ENCODE data around the gene GABRR2.
"Not testable (repeated sequence)": the region's sequence is repeated elsewhere in the genome, so short reads cannot be mapped to it uniquely, and the experiment has no call there.

Gene GABRR2

DNA sequence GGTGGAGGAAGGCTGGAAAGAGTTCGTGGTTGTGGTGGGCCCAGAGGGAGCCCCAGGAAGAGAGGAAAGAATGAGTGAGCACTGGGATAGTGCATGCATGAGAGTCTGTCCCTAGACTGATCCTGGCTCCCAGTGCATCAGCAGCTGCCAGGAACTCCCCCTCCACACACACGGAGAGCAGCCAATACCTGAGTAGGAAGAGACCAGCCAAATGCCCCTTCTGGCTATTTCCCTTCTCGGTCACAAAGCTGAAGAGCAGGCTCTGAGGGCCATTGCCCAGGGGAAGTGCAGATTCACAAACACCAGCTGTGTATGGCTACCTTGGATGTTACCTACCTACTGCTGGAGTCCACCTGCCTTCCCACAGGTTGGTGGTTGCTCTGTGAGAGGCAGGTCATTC, 45.1 kb downstream of the GABRR2 start:
- no peak overlapping the region for H3K27ac ChIP-seq
- no peak overlapping the region for H3K4me3 ChIP-seq

DNA sequence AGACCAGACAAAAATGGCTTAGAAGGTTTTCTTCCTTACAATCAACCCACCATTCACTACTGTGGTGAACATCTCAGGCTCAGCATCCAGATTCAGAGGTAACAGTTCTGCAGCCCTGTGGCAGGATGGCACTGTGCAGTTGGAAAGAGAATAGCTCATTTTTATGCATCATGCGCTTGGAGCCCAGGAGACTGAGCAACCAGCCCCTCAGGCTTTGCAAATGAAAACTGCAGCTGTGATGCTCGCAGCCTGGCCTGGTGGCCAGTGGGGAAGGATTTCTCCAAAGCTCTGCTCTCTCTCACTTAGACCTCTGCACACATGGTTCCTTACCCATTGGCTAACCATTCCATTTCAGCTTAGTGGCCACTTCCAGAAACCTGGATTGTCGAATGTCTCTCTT, 45.8 kb downstream of the GABRR2 start:
- Histone ChIP-seq H3K4me3 (no peak overlapping the region), H3K27ac (no peak overlapping the region)

DNA sequence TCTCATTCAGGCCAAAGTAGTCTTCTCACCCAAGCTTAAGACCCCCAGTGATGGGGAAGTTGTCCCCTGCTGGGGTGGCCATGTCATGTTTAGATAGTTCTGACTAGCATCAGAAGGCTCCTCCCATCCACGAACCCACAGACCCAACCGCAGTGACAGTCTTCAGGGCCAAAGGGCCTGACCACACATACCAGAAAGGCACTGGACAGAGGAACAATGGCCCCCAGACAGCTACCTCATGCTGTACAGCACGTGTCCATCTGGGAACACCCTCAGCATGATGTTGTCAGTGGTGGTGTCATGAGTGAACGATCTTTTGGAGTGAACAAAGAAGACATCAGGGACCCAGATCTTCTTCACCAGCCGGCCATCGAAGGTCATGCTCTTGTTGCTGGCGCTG, 46.3 kb downstream of the GABRR2 start:
- no peak overlapping the region for H3K27ac ChIP-seq
- no peak overlapping the region for H3K4me3 ChIP-seq

DNA sequence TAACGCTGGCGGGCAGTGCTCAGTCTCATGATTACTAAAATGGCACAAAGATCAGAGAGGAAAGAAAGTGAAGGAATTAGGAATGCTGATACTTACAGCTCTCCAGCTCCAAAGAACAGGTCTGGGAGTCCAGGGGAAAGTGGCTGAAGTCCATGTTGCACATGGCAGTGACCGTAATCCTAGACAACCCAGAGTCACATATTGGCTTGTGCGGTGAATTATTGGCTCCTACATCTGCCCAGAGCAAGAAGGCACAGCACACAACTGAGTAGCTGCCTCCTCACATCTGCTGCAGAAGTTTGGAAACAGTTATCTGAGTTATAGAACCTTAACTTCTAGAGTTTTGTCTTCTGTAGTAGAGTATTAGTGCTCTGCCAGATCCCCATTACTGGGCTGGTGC, 47.2 kb downstream of the GABRR2 start:
- H3K27ac ChIP-seq, result no peak overlapping the region
- H3K4me3 ChIP-seq, result no peak overlapping the region

DNA sequence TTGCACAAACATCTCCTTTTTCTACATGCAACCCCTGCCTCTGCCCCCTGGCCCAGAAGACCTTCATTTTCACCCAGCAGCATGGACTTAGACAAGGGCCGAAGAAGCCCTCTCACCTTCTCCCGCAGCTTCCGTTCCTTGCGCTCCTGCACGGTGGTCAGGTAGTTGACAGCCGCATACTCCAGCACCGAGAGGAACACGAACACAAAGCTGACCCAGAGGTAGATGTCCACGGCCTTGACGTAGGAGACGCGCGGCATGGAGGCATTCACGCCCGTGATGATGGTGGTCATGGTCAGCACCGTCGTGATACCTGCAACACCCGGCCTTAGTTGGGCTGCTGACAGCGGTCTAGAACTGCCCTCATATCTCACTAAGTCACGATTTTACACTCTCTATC, 50.8 kb downstream of the GABRR2 start:
- Histone ChIP-seq H3K27ac (no peak overlapping the region), H3K4me3 (no peak overlapping the region)

DNA sequence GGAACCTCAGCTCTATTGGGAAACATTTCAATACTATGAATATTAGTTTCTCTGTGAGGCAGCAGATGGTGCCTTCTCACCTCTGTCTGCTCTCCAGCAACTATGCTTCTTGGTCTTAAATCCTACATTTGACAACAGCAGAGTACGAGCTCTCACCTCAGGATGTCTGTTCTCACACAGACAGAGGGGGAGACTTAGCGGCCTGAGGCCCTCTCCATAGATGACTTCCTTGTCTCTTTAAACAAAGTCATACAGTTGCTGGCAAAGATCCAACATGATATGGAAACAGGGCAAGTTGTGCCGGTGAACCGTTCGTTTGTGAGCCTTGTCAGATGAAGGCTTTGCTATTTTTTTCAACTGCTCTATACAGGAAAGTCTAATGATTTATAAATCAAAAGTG, 54.3 kb downstream of the GABRR2 start:
- Histone ChIP-seq H3K4me3 (no peak overlapping the region), H3K27ac (no peak overlapping the region)

- H3K4me3 ChIP-seq, result no peak overlapping the region
- H3K27ac ChIP-seq, result no peak overlapping the region
These were observed 54.8 kb downstream of the GABRR2 start for GRCh38 chr6:89260310-89260709.

GRCh38 chr6:89258912-89259311, 56.2 kb downstream of the GABRR2 start:
- H3K4me3 ChIP-seq, result no peak overlapping the region
- no peak overlapping the region for H3K27ac ChIP-seq

DNA sequence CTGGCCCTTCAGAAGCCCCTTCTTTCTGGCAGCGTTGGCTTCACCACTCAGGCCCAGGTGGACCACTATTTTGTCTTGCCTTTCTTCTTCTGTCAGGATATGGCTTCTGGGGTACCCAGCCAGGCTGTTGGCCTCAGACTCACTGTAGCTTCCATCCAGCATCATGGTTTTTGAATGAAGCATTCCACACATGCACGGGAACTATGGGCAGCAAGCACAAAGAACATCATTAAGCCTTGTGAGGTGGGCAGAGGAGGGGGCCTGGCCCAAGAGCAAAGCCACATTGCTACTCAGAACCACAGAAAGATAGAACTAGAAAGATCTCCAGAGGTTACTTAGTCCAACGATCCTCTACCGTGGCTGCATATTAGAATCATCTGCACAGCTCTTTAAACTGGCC, 57.3 kb downstream of the GABRR2 start:
- no peak overlapping the region for H3K27ac ChIP-seq
- H3K4me3 ChIP-seq, result no peak overlapping the region

GRCh38 chr6:89257346-89257745, 57.8 kb downstream of the GABRR2 start:
- Histone ChIP-seq H3K4me3 (no peak overlapping the region), H3K27ac (no peak overlapping the region)

DNA sequence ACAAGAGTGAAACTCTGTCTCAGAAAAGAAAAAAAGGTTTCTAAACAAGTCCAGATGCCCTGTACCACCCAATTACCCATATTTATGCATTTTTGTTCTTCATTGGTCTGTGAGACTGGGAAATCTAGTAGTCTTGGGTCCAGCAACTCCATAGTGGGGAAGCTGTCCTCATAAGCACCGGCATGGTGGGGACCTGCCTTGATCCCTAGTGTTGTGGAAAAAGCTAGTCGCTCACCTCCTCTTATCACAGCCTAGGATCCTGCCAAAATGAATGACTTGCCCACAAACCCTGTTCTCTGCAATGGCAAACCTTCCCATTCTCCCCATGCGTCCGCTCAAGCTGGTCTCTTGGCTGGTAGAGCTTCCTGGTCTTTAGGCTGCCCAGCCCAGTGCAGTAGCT, 59.7 kb downstream of the GABRR2 start:
- Histone ChIP-seq H3K27ac (no peak overlapping the region), H3K4me3 (no peak overlapping the region)

- H3K4me3 ChIP-seq, result no peak overlapping the region
These were observed 60.5 kb downstream of the GABRR2 start for GRCh38 chr6:89254569-89254968.

DNA sequence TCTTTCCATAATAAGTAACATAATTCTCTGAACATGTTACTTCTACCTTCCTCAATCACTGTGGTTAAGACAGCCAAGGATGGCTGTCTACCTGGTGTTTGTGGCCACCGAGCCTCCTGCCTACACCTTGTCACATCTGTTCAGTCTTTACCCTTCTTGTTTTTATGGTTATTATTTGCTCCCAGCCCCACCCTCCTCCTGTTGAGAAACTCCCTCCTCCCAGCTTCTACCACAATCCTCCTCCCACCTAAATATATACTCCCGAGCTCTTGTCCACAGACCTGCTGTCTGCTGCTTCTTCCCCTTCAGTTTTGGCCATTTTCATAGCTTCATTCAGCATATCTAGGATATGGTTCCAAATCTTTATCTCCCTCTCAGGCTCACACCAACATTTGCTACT, 62.2 kb downstream of the GABRR2 start:
- Histone ChIP-seq H3K27ac (no peak overlapping the region), H3K4me3 (no peak overlapping the region)

More at GRCh38 chr6:89254569-89254968, 60.5 kb downstream of the GABRR2 start:
- H3K27ac ChIP-seq, result no peak overlapping the region

GRCh38 chr6:89251976-89252375, 63.1 kb downstream of the GABRR2 start:
- Histone ChIP-seq H3K4me3 (no peak overlapping the region), H3K27ac (no peak overlapping the region)

GRCh38 chr6:89251170-89251569, 63.9 kb downstream of the GABRR2 start:
- Histone ChIP-seq H3K27ac (no peak overlapping the region), H3K4me3 (no peak overlapping the region)

GRCh38 chr6:89250239-89250638, 64.9 kb downstream of the GABRR2 start:
- no peak overlapping the region for H3K27ac ChIP-seq
- H3K4me3 ChIP-seq, result no peak overlapping the region

DNA sequence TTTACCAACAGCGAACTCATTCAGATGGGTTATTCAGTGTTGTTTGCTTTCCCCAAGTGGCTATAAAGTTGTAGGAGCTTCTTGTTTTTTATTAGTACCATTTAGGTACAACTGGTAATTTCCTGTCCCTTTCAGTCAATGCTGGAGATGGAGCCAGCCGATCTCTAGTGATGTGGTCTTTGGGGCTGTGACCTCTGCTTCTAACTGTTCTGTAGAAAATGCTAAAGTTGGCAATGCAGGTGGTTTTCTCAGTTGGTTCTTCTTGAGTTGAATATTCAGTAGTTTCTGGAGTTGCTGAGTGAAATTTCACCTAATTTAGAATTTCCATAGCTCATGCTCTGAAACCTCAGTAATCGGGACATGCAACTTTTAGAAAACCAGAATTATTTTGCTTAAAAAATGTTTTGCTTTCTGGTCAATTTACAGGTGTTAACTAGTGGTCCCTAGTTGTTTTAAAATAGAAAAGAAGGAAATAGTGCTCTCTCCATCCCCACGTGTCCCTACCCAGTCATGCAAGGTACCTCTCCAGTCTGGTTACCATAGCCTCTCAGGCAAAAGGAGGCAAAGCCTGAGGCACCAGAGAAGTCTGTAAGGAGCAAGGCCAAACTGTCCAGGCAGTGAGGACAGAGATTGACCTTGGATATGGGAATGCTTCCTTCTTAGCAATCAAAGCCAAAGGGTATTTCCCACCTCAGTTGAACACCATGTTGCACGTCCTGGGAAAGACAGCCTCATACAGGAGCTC, 70.7 kb downstream of the GABRR2 start:
- Histone ChIP-seq H3K4me3 (no peak overlapping the region), H3K27ac (no peak overlapping the region)

- no peak overlapping the region for H3K4me3 ChIP-seq
- H3K27ac ChIP-seq, result no peak overlapping the region
These were observed 71.8 kb downstream of the GABRR2 start for GRCh38 chr6:89243331-89243629.

- H3K27ac ChIP-seq, result no peak overlapping the region
- no peak overlapping the region for H3K4me3 ChIP-seq
These were observed 72.3 kb downstream of the GABRR2 start for GRCh38 chr6:89242574-89243330.

DNA sequence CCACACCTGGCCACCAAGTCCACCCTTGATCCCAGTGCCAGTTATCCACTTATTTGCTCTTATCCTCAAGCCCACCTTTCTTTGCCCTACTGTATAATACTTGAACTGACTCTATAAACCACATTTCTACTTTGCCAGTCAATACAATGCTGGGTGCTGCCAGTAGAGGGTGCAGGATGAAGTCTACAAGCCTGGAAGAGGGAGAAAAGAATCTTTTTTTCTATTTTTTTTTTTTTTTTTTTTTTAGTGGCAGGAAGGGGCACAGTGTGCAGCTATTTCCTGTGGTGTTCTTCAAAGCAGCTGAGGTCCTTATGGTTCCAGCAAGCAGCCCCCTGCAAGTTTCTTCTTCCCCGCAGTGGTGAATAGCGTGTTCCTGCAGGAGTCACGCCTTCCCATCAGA, 75.8 kb downstream of the GABRR2 start:
- Histone ChIP-seq H3K27ac (no peak overlapping the region), H3K4me3 (no peak overlapping the region)

DNA sequence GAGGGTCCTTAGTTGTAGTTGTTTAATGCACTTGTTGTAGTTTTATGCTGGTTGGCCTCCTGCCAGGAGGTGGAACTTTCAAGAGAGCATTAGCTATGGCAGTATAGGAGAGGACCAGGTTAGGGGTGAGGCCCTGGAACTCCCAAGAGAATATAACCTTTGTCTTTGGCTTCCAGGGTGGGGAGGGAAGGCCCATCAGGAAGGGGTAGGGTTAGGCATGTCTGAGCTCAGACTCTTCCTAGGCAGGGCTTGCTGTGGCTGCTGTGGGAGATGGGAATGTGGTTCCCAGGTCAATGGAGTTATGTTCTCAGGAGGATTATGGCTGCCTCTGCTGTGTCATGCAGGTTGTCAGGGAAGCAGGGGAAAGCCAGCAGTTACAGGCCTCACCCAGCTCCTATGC, 77.9 kb downstream of the GABRR2 start:
- no peak overlapping the region for H3K27ac ChIP-seq
- no peak overlapping the region for H3K4me3 ChIP-seq

GRCh38 chr6:89233605-89234004, 81.5 kb downstream of the GABRR2 start:
- not testable (repeated sequence) for H3K27ac ChIP-seq

More at GRCh38 chr6:89233605-89234004, 81.5 kb downstream of the GABRR2 start:
- not testable (repeated sequence) for H3K4me3 ChIP-seq
